NCI-H2196 (cell line): ENCODE measurements around the gene COG5.
A peak's percentile ranks its signal among the peaks of the same experiment; 100 is the strongest.

Experiments used
- DNase-seq: peaks from one replicate; lab custom pipeline; 2025; ENCODE audit not compliant: unreplicated experiment; lab: John Stamatoyannopoulos, UW

The COG5 gene

GRCh38 chr7:107194052-107194451, 369.7 kb downstream of the COG5 start:
- no peak for DNase-seq

GRCh38 chr7:107190090-107190489, 373.6 kb downstream of the COG5 start:
- no peak for DNase-seq

GRCh38 chr7:107187774-107188173, 375.9 kb downstream of the COG5 start:
- no peak for DNase-seq

- DNase-seq: no peak
Observed at GRCh38 chr7:107186240-107186639, 377.5 kb downstream of the COG5 start.

DNA sequence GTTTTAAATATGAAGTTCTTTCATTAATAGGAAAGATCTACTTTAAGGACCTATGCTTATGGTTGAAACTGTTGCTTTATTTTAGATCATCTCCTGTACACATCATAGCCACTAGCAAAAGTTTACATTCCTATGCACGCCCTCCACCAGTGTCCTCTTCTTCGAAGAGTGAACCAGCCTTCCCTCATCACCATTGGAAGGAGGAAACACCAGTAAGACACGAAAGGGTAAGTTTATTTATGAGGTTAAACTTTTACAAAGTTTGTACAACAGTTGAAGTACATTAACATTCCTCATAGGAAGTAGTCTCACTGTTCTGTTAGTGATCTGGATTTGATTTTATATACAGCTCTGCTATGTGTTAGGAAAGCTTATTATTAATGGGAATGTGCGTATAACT, 378.0 kb downstream of the COG5 start:
- DNase-seq: no peak

- no peak for DNase-seq
Observed at GRCh38 chr7:107181172-107181571, 382.5 kb downstream of the COG5 start.

DNA sequence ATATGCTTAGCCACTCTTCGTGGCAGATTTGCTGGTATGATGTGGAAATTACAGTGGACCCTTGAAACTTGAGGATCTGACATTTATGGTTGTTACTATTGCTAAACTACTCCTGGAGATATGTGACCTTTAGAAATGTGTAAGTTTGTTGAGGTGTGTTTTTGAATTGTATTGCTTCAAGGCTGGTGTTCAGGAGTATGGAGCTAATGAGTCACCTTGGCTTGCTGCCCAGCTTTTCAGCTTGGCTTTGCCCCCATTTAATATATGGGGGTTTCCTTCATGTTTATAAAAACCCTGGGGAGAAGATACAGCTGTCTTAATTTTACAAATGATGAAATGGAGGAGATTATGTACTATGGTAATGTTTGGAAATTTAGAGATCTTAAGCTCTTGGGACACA, 383.3 kb downstream of the COG5 start:
- peak; percentile 29 for DNase-seq

DNA sequence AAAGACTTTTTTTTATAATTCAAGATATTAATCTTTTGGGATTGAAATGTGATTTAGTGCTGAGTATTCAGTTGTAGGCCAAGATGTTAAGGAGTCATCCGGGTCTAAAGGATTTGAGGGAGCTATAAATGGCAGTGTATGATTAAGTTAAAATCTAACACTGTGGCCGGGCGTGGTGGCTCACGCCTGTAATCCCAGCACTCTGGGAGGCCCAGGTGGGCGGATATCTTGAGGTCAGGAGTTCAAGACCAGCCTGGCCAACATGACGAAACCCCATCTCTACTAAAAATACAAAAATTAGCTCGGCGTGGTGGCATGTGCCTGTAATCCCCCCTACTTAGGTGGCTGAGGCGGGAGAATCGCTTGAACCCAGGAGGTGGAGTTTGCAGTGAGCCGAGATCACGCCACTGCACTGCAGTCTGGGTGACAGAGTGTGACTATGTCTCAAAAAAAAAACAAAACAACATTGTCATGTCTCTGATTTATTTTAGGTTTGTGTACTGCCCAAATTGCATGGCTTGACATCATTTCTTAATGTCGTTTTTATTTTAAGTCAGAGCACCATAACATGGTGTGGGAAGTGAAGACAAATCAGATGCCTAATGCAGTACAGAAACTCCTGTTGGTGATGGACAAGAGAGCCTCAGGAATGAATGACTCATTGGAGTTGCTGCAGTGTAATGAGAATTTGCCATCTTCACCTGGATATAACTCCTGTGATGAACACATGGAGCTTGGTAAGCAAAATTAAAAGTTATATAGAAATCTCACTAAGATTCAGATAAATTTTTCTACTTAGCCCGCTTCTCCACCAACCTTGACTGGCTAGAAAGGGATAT, 384.2 kb downstream of the COG5 start:
- DNase-seq: no peak

DNA sequence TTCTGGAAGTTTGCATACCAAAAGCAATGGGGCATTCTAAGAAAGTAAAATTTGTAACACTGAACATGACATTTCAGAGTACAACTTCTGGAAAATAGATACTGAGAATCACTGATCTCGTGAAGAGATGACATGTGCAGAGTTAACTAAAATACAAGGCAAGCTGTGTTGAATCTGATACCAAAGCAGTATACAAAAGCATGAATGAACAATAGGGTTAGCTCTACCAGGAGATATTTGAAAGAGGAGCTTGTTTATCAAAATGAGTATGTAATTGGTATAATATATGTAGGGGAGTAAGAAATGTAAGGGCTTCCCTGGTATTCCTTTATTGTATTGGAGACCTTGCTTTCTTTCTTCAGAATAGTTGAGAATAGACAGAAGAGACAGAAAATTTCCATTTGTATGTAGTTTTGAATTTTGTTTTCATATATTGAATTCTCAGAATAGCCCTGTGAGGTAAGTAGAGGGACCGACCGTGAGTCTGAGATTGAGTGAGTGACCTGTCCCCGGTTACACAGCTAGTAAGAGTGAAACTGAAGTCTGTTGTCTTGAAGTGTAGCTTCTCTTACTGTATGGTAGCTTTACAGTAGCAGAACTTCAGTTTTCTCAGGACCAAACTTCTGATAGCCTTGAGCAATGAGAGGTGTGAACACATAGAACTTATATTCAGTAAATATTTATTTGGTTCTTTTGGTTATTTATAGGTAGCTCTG, 389.9 kb downstream of the COG5 start:
- no peak for DNase-seq

DNA sequence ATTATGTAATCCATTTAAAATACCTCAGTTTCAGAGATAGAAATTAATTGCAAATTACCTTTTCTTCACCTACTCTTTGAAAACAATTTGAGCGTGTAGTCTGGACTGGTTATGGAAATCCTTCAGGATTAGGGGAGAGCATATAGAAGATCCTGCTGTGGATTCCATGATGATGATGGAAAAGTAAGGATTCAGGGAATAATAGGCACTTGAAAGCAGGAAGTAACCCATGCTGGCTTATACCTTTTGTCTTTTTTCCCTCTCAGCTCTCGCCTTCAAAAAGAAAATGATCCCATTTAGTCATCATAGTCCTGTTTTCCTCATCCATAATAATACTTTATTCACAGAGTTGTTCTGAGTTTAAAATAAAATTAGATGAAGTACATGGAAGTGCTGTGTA, 390.5 kb downstream of the COG5 start:
- DNase-seq: no peak

DNA sequence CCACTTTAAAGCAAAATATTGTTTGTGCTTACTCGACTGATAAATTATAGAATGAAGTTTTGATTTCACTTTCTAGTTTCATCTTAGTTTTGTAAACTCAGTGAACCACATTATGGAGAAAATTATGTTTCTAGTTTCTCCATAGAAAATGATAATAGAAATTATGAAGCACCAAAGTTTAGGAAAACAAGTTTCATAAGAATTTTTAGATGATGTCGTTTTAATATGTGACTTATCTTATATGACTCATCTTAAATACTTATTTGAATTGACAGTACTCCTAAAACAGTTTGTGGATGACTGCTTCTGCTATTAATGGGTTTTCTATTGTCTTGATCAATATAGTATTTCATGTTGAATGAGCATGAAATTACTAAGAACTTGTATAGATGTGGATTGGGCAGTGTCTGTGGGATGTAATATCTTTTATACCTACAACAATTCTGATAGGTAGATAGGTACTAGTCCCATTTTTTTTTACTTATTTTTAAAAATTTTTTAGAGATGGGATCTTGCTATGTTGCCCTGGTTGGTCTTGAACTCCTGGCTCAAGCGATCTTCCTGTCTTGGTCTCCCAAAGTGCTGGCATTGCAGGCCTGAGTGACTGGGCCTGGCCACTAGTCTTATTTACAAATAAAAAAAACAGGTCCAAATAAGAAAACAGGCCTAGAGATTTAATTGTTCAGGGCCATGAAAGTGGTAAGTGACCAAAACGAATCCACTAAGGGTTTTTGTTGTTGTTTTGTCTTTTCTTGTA, 391.3 kb downstream of the COG5 start:
- no peak for DNase-seq

GRCh38 chr7:107171496-107171895, 392.2 kb downstream of the COG5 start:
- DNase-seq: no peak

GRCh38 chr7:107170051-107170915, 393.4 kb downstream of the COG5 start:
- DNase-seq: no peak

- DNase-seq: peak; percentile 97
Observed at GRCh38 chr7:107169120-107170050, 394.3 kb downstream of the COG5 start.

DNA sequence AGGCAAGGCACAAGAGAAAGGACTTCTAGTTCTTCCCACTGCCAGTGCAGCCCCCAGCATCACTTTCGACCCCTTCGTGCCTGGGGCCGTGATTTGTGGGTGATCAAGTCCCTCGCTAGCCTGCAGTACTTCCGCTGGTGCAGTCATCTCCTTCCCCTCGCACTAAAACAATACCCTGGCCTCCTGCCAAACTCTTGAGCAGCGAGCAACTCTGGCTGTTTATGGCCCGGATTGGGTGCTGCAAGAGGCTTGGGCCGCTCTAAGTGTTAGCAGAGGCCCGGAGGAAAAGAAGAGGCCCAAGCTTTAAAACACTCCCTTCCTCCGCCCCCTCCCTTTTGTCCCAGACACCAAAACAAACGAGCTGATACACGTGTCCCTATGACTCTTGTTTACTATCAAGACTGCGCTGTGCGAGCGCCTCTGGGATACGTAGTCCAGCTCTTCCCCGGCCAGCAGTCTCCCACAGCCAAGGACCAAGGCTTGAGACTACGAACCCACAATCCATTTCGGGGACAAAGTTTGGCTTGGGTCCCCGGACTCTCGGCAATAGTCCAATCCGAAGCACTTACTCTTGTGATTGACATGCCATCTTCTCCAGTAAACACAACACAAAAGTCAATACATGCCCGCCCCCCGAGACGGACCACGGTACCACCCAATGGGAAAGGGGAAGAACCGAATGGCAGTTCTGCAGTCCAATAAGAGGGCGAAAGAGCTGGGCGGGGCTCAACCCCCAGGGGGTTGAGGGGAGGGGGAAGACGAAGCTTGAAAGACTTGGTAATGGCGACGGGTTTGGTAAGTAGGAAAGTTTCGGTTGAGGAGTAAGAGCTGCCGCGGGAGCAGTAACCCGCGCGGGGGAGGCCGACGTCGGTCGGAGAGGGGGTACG, 395.2 kb downstream of the COG5 start, which contains the start of gene HBP1:
HBP1 (plus strand) TSS at position 771 of the 887 bp plus-strand sequence. CDS start 10,891 bp downstream, outside the sequence.
- peak; percentile 98 for DNase-seq

- DNase-seq: peak; percentile 60
Observed at GRCh38 chr7:107167483-107168232, 396.1 kb downstream of the COG5 start.

- no peak for DNase-seq
Observed at GRCh38 chr7:107166736-107167426, 396.8 kb downstream of the COG5 start.
